HCT116 (cell line): Measurements from ENCODE around the gene P2RX1. TPM values are rescaled to one million over a fixed set of nuclear protein-coding genes. Genes with fewer than 3 reads are reported as not detected.

Experiments
- ATAC-seq: fragments of 200-7000 bp; cut with Tn5 transposase; 2 replicates; pipeline ENCODE4 v1.9.1; 2020; ENCODE audit warnings: mild to moderate bottlenecking, moderate library complexity
- BruUV-seq: library from RNA; stranded (reverse); fragments of 400-500 nt; replicated peaks from 2 replicates; lab custom pipeline; 2021; lab: Mats Ljungman, UMichigan
- CTCF ChIA-PET: fragments of 300-600 bp; sonication (Branson Sonifier 250); formaldehyde crosslinking; loops from one replicate; lab custom pipeline; 2021; ENCODE audit warnings: antibody characterized with exemption; lab: Charles Lee
- POLR2A ChIA-PET: fragments of 300-600, 350-600 bp; sonication (Branson Sonifier 250); formaldehyde crosslinking; loops from one replicate; lab custom pipeline; 2021; ENCODE audit warnings: antibody characterized with exemption; lab: Charles Lee
- RAD21 ChIA-PET, 2 experiments: fragments of 300-600 bp; sonication (Branson Sonifier 250); formaldehyde crosslinking; loops; one replicate each; lab custom pipeline; 2023; ENCODE audit warnings: low total read pairs in 2 of 2; ENCODE audit not compliant: uncharacterized antibody in 2 of 2, unreplicated experiment in 2 of 2, low non-redundant PET in 1 of 2; lab: Charles Lee
- DNase-seq: peaks from one replicate; pipeline ENCODE4 v3.0.0-alpha.2; 2010; ENCODE audit warnings: low read depth, low spot score
- H2AFZ ChIP-seq: fragments of 200-600 bp; shearing (Covaris generic), sonication (generic); 2 replicates; pipeline ENCODE4 v1.6.1; 2017; ENCODE audit warnings: low read depth, mixed run types, mixed read lengths, antibody characterized with exemption, low read length; ENCODE audit not compliant: poor library complexity, severe bottlenecking
- H3K27ac ChIP-seq: 2 replicates; pipeline ENCODE4 v1.5.1; 2012; ENCODE audit warnings: low read depth, low read length
- H3K27me3 ChIP-seq: fragments of 200-600 bp; sonication (generic); 2 replicates; pipeline ENCODE4 v1.6.1; 2016; ENCODE audit warnings: mixed run types, low read length, mixed read lengths; ENCODE audit not compliant: insufficient read depth
- H3K36me3 ChIP-seq, 2 experiments: fragments of 200-500 bp in 1 of 2; fragments of 200-600 bp in 1 of 2; sonication (Bioruptor generic) in 1 of 2; sonication (generic) in 1 of 2; 2 replicates each; pipeline versions ENCODE4 v1.5.1 to v1.6.1; 2014 to 2016; ENCODE audit warnings: low read length in 2 of 2, inconsistent platforms in 1 of 2, mixed read lengths in 1 of 2, mixed run types in 1 of 2; ENCODE audit not compliant: insufficient read depth in 2 of 2, control insufficient read depth in 1 of 2
- H3K4me1 ChIP-seq, 2 experiments: fragments of 200-600 bp in 1 of 2; sonication (generic) in 1 of 2; 2 replicates each; pipeline versions ENCODE4 v1.5.1 to v1.6.1; 2012 to 2017; ENCODE audit warnings: low read length in 2 of 2, inconsistent platforms in 1 of 2, mild to moderate bottlenecking in 1 of 2, mixed read lengths in 1 of 2, mixed run types in 1 of 2, moderate library complexity in 1 of 2; ENCODE audit not compliant: insufficient read depth in 2 of 2, control insufficient read depth in 1 of 2
- H3K4me2 ChIP-seq: fragments of 200-600 bp; sonication (generic); 2 replicates; pipeline ENCODE4 v1.6.1; 2017; ENCODE audit warnings: mixed run types, low read length, mixed read lengths
- H3K4me3 ChIP-seq, 2 experiments: fragments of 200-600 bp in 1 of 2; sonication (generic) in 1 of 2; replicated peaks in 1 of 2; 2 replicates each; pipeline ENCODE4 v1.5.1; 2011 to 2016; ENCODE audit warnings: low read length in 2 of 2, control low read depth in 1 of 2, low read depth in 1 of 2, mild to moderate bottlenecking in 1 of 2, mixed read lengths in 1 of 2, mixed run types in 1 of 2
- H3K79me2 ChIP-seq: fragments of 200-600 bp; sonication (generic); 2 replicates; pipeline ENCODE4 v1.6.1; 2017; ENCODE audit warnings: mild to moderate bottlenecking, mixed run types, low read length, moderate library complexity, mixed read lengths; ENCODE audit not compliant: insufficient read depth
- H3K9ac ChIP-seq: fragments of 200-600 bp; sonication (generic); 2 replicates; pipeline ENCODE4 v1.6.1; 2016; ENCODE audit warnings: low read length, mixed read lengths
- H3K9me2 ChIP-seq: fragments of 200-600 bp; sonication (generic), shearing (Covaris generic); 2 replicates; pipeline ENCODE4 v1.6.1; 2017; ENCODE audit warnings: mixed run types, mild to moderate bottlenecking, moderate library complexity; ENCODE audit not compliant: insufficient read depth
- H3K9me3 ChIP-seq, 2 experiments: fragments of 200-500 bp in 1 of 2; fragments of 200-600 bp in 1 of 2; sonication (Bioruptor generic) in 1 of 2; sonication (generic) in 1 of 2; 2 replicates each; pipeline ENCODE4 v1.6.1; 2014 to 2017; ENCODE audit warnings: low read length in 2 of 2, mixed read lengths in 2 of 2, inconsistent platforms in 1 of 2, low read depth in 1 of 2, mild to moderate bottlenecking in 1 of 2, mixed run types in 1 of 2, moderate library complexity in 1 of 2; ENCODE audit not compliant: control insufficient read depth in 1 of 2, insufficient read depth in 1 of 2
- H4K20me1 ChIP-seq: fragments of 200-600 bp; sonication (generic), shearing (Covaris generic); 2 replicates; pipeline ENCODE4 v1.6.1; 2017; ENCODE audit warnings: mixed run types, mild to moderate bottlenecking, moderate library complexity; ENCODE audit not compliant: insufficient read depth
- ATF3 ChIP-seq: IDR thresholded peaks from 2 replicates; pipeline ENCODE4 v1.6.1; 2012
- CEBPB ChIP-seq: IDR thresholded peaks from 2 replicates; pipeline ENCODE4 v1.6.1; 2012; ENCODE audit warnings: low read depth
- EGR1 ChIP-seq: IDR thresholded peaks from 2 replicates; pipeline ENCODE4 v1.6.1; 2012; ENCODE audit warnings: low read depth
- ELF1 ChIP-seq: IDR thresholded peaks from 2 replicates; pipeline ENCODE4 v1.6.1; 2012; ENCODE audit warnings: low read depth, borderline replicate concordance
- FOSL1 ChIP-seq: IDR thresholded peaks from 2 replicates; pipeline ENCODE4 v1.6.1; 2012; ENCODE audit warnings: low read depth
- JUND ChIP-seq: IDR thresholded peaks from 2 replicates; pipeline ENCODE4 v1.6.1; 2012
- POLR2A ChIP-seq: IDR thresholded peaks from 2 replicates; pipeline ENCODE4 v1.7.0; 2011; ENCODE audit warnings: borderline replicate concordance; ENCODE audit not compliant: insufficient read depth, insufficient read length; ENCODE audit errors: extremely low read depth
- POLR2AphosphoS5 ChIP-seq: IDR thresholded peaks from 2 replicates; pipeline ENCODE4 v1.6.1; 2011; ENCODE audit warnings: mild to moderate bottlenecking, low read depth, low read length, moderate library complexity
- RAD21 ChIP-seq: IDR thresholded peaks from 2 replicates; pipeline ENCODE4 v1.6.1; 2012; ENCODE audit warnings: low read depth, mild to moderate bottlenecking
- SP1 ChIP-seq: IDR thresholded peaks from 2 replicates; pipeline ENCODE4 v1.6.1; 2012; ENCODE audit warnings: low read depth
- SRF ChIP-seq: IDR thresholded peaks from 2 replicates; pipeline ENCODE4 v1.6.1; 2012; ENCODE audit warnings: low read depth
- TCF7L2 ChIP-seq: IDR thresholded peaks from 2 replicates; pipeline ENCODE4 v1.7.0; 2011; ENCODE audit warnings: borderline replicate concordance, inconsistent platforms; ENCODE audit not compliant: insufficient read depth, insufficient read length; ENCODE audit errors: extremely low read depth
- YY1 ChIP-seq: IDR thresholded peaks from 2 replicates; pipeline ENCODE4 v1.6.1; 2011; ENCODE audit warnings: low read length, low read depth, moderate library complexity, mild to moderate bottlenecking; ENCODE audit not compliant: insufficient replicate concordance; ENCODE audit errors: extremely low read depth
- ZBTB33 ChIP-seq: IDR thresholded peaks from 2 replicates; pipeline ENCODE4 v1.6.1; 2011; ENCODE audit warnings: mild to moderate bottlenecking, low read length, moderate library complexity; ENCODE audit not compliant: insufficient replicate concordance; ENCODE audit errors: extremely low read depth
- intact Hi-C: fragments of 100-400 bp; cut with micrococcal nuclease; formaldehyde crosslinking; loops from 2 replicates; pipeline ENCODE4 v1.10.0; 2022
- total RNA-seq: library from RNA; stranded (reverse); gene quantifications from one replicate; pipeline ENCODE4 v1.2.1, GENCODE V29; 2021; ENCODE audit not compliant: unreplicated experiment

P2RX1 gene
- total RNA-seq, 1 experiment from 2014 or later, result not detected

- H3K79me2 ChIP-seq, result no peaks in the 10 kb centered on the region
- BruUV-seq, result no TSS peak
- no peaks in the 10 kb centered on the region for H3K27me3 ChIP-seq
- peaks cover 0 to 13% of the 10 kb centered on the region in 2 experiments; a peak in 2 of 4 replicates for H3K36me3 ChIP-seq
- TF ChIP-seq ATF3 (no peak), YY1 (no peak), SRF (no peak), TCF7L2 (no peak), JUND (no peak), EGR1 (no peak), POLR2AphosphoS5 (no peak), RAD21 (no peak), ZBTB33 (no peak), SP1 (no peak), CEBPB (no peak), ELF1 (no peak), POLR2A (no peak), FOSL1 (no peak)
- no peak overlapping the region for H3K27ac ChIP-seq
- no peak overlapping the region for H3K4me3 ChIP-seq
- H3K4me2 ChIP-seq, result no peak overlapping the region
- RAD21 ChIA-PET, result no interaction called here
- POLR2A ChIA-PET, result no interaction called here
- no peak overlapping the region for H2AFZ ChIP-seq
- H3K9me3 ChIP-seq, result no peaks in the 10 kb centered on the region
- H3K9ac ChIP-seq, result no peak overlapping the region
- no peaks in the 10 kb centered on the region for H3K4me1 ChIP-seq
- no peak for DNase-seq
- no peaks in the 10 kb centered on the region for H3K9me2 ChIP-seq
- intact Hi-C loops, result no loop called here
- ATAC-seq, result no peak
- no peaks in the 10 kb centered on the region for H4K20me1 ChIP-seq
- CTCF ChIA-PET, result no interaction called here
These were observed 42.4 kb downstream of the P2RX1 start for GRCh38 chr17:3873862-3874261.
